Cerebellar cortex (tissue), 1 donor: Measurements from ENCODE around the gene NCKIPSD.

Experiments
- DNase-seq: peaks from one replicate; pipeline ENCODE4 v3.0.0-alpha.2; 2015; ENCODE audit warnings: low spot score

The NCKIPSD gene

DNA sequence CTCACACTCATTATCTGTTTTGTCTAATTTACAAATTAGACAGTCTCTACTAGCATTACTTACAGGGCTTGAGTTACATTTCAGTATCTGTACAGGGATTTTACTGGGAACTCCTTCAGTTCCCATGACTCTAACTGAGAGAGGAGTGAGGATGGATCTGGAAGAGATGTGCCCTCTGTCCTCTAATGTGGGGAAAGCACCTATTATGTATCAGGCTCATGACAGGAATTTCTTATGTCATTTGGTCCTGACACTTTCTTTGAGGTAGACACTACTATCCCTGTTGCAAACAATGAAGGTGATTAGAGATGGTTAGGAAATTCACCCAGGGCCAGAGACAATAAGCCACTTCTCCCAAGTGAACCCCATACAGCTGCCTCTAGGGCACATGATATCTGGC, 10.9 kb upstream of the NCKIPSD start:
- DNase-seq: no peak

DNA sequence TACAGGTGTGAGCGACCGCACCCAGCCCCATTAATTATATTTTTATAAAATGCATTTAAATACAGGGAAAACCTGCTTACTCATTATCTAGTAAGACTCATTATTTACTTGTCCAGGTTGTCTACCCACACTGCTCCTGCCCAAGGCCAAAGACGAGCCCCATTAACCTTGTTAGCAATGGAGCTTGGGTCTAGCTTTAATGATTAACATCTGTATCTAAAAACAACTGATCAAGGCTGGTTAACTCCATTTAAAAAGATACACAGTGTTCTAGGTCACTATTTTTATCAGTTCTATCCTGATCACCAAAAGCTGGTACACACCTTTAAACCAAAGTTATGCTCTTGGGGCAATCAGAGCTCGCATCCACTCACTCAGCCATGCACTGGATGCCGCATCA, 10.4 kb upstream of the NCKIPSD start:
- DNase-seq: no peak

DNA sequence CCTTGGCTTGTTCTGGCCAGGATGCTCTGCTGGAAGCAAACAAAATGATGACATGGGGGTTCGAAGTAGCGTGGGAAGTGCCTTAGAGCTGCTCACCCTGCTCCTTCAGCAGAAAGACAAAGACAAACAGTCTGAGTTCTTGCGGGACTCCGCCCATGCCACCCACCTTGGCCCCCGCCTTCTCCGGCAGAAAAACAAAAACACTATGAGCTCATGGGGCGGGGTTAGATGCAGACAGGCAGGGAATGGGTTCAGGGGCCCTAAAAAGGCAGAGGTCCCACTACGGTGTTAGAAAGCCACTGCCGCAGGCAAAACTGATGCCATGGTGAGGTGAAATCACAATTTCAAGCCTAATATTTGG, 9.7 kb upstream of the NCKIPSD start:
- DNase-seq: no peak

DNA sequence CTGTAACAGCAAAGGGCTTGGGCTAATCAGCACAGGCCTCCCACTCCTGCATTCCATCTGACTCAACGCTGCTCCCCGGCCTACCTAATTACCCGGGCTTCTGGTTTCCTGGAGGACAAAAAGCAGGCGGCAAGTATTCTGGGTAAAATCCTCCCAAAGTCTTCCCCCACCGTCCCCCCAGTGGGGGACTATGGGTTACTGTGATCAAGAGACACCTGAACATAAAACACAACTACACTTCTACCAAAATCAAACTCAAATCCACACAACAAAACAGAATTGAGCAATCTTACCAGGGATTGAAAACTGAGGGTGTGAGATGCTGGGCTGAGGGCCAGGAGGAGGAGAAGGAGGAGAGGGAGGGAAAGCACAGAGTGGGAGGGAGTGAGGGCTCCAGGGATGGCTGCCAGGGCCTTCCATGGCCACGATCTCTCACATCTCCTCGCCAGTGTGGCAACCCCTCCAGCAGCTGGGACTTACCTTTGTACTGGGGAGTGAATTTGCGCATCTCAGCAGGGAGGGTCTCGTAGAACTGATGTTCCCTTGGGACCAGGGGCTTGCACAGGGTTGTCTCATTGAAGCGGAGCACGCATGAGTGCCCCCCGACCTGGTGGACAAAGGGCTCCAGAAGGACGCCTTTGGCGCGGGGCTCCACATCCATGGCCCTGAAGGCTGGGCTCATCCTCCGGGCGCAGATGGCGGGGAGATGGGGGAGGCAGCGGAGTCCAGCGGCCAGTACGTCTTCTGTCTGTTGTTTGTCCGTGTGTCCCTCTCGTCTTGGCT, 9.1 kb upstream of the NCKIPSD start:
- DNase-seq: peak; percentile 74

DNA sequence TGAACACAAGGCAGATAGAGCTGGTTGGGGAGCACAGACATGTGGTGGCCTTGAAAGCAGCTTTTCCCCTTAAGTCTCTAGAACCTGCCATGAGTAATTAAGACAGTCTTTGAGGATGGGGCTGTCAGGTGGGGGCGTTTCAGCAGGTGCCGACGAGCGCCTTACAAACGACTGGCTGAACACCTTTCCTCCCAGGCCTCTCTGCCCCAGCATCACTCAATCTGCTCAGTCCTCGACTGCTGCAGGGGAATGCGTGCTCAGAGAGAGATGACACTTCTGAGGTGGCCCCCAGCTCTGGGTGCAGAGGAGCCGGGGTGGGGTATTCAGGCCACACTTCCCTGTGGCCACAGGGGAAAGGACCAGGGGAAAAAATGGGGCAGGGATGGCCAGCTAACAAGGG, 8.1 kb upstream of the NCKIPSD start:
- no peak for DNase-seq

DNA sequence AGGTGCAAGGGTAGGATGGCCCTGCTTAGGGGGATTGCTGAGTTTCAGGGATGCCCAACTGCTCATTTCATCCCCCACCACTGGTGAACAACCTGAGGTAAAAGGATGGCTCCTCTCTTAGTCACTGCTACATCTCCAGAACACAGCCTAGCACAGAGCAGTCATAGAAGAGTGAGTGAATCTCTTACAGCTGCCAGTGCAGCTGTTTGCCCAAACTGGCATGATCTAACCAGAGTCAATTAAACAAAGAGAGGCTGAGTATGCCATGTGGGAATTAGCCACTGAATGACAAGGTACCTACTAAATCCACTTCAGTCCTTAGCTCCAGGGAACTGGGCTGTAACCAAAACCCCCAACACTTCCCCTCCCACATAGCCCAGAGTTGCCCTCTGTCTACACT, 6.8 kb upstream of the NCKIPSD start:
- no peak for DNase-seq

DNA sequence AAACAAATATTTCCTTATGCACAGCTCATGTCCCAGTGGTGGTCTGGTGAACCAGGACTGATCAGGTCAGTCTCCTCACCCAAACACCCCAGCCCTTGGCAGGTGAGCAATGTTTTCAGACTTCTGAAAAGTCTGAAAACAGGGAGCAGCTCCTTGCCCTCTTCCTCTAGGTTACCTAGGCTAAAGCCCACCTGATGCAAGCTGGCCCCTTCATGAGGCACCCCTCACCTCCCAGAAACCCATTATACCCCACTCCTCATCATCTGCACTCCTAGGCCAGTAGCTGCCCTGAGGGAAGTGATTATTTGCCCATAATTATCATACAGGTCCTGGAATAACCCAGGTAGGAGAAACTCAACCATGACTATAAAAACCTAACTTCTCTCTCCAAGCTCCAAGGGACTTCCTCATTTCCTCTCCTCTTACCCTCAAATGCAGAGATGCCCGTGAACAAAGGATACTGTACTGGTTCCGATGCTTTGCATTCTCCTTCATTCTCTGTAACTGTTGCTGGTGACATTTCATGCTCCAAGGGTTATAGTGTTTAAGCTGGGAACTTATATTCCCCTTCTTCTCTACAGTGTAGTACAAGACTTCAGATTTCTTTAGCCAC, 5.2 kb upstream of the NCKIPSD start:
- no peak for DNase-seq

DNA sequence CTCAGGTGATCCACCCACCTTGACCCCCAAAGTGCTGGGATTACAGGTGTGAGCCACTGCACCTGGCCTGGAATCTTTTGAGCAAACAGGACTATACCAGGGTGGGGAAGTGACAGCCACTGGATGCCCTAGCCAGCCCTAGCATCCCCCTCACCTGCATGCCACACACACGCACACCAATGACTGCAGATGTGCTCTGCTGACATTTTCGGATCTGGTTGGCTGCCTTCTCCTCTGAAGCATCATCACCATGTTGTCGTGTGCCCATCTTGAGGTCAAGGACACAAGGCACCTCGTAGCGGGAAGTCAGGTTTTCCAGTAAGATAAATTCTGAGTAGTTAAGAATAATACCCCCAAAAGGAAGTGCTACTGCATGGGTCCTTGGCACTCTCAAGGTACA, 3.7 kb upstream of the NCKIPSD start:
- DNase-seq: no peak

DNA sequence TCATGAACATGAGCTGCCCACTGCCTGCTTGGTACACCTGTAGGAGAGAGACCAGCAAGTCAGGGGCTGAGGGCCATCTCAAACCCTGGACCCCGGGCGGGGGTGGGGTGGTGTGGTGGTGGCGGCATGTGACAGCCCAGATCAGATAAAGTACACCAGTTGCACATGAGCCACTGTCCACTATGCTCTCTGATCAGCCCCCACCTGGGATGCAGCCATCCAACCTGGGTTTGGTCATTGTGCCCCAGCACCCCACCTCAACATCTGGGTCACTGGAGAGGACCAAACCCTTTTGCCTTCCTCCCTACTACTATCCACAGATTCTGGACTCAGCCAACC, 3.0 kb upstream of the NCKIPSD start:
- DNase-seq: no peak

DNA sequence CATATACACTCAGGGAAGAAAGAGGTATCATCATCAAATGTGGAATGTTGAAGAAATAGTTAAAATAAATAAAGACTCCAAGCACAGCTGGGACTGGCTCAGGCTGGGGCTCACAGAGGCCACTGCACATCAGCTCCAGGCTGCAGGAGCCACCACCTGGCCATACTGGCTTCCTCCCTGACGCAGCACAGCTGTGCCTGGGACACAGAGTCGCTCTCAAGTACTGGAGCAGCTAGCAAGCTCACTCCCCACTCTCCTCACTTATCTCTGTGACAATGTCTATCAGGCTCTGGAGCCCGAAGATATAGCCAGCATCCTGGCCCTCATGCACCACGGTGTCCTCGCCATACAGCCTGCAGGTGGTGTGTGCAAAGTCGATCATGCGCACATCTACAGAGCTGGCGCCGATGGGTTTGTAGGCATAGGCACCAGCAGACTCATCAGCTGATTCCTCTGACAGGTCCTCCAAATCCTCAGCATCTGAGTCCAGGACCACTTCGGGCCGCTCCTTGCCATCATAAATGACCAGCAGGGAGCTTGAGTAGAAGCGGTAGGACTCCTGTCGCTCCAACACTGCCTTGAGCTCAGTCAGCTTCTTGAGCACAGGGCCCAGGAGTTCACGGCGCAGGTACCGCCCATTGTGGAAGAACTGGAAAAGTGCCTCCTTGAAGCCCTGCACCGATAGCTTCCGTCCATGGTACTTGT, 2.5 kb upstream of the NCKIPSD start:
- DNase-seq: peak; percentile 53

DNA sequence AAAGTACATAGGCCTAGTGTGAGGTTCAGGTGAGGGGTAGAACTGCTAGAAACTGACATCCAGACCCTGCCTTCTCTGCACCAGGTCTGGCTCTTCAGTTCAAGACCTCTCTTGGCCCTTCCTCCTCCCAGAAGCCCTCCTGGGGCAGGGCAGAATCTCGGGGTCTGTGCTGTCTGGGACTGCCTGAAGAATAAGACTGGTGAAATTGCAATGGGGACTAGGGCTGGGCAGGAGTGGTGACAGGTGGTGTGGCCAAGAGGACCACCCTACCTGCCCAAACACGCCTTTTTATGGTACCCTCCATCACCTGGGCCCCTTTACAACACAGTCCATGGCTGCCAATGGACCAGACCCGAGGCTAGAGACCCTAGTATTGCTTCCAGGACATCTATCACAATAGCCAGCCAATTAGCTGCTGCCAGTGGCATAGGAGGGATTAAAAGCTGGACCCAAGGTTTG, 1.5 kb upstream of the NCKIPSD start:
- DNase-seq: no peak

DNA sequence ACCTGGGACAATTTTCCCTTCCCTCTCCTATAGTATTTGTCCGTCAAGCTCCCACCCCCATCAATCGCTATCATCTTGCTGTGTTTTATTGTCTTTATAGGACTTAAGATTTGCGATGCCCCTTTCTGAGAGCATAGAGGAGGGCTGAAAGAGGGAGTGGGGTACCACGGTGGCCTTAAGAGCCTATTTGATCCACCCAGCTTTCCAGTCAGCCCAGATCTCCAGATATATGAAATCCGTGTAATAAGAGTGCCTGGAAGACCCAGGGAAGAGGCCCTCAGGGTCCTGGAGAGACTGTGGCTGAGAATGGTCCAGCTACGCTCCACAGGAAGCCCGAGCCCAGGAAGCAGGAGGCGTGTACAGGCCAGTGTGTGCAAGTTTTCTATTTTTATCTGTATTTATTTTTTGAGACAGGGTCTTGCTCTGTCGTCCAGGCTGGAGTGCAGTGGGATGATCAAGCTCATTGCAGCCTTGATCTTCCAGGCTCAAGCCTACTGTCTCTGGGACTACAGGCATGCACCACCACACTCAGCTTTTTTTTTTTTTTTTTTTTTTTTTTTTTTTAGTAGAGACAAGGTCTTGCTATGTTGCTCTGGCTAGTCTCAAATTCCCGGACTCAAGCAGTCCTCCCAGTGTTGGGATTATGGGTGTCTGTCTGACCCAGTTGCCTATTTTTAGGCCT, 964 bp upstream of the NCKIPSD start:
- DNase-seq: peak; percentile 47

DNA sequence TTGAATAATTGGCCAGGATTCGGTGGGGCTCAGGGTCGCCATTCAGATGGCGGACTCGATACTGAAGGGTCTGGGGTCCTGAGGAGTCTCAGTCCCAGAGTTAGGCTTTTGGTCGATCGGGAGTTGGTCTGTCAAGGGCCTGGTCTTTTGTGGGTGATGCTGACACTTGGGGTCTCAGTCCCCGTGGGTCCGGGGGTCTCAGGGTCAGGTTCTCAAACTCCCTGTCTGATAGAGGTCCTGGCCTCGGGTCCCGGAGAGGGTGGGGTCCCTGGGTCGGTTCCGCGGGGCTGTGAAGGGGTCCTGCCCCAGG, 467 bp downstream of the NCKIPSD start:
- DNase-seq: no peak

DNA sequence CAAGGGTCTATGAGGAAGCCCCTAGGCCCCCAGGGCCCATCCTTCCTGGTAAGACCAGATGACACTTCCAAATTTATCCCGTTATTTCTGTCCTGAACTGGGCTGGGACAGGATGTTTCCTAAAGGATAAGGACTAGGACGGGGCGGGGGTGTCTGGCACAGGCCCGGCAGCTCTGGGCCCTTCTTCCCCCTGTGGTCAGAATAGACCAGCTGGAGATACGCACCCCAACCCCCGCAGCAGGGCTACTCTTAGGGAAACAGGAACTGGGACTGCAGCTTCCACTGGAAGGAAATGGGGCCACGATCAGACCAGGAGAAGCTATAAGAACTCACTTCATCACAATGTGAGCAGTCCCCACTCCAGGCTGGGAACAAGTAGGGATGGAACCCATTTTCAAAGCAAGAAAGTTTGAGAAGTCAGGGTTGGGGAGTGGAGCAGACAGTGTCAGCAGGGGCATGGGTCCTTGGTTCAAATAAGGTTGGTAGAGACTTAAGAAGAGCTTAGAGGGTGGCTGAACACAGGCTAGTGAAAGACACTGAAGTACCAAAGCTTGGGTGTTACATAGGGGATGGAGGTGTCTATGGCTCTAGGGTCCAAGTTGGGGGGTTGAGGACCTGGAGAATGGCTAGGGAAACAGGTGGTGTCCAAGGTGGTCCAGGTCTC, 1.1 kb downstream of the NCKIPSD start:
- no peak for DNase-seq

DNA sequence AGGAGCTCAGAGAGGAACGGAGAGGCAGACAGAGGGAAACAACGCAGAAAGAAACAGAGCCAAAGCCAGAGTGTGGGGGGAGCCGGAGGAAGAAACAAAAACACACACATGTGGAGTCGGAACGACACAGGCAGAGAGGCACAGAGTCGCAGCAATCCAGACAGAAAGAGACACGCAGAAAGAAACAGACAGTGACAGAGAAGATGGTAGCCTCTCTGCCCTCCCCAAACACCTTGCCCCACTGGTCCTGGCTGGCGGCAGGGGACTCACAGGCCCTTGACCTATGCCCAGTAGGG, 1.7 kb downstream of the NCKIPSD start:
- DNase-seq: no peak

DNA sequence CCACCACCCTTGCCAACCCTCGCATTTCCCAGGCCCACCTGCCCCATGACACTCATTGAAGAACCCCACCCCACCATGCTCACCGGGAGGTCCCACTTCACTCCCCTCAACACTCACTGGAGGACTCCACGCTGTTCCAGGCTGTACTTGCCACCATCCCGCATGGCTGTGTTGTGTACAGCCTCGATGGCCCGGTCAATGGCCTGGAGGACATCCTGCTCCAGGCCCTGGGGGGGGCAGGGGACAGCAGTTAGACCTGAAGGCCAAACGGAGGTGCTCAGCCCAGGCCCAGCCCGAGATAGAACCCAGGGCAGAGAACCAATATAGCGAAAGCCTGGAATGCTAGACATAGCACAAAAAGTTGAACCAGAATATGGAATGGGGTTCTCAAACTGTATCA, 2.9 kb downstream of the NCKIPSD start:
- DNase-seq: no peak

DNA sequence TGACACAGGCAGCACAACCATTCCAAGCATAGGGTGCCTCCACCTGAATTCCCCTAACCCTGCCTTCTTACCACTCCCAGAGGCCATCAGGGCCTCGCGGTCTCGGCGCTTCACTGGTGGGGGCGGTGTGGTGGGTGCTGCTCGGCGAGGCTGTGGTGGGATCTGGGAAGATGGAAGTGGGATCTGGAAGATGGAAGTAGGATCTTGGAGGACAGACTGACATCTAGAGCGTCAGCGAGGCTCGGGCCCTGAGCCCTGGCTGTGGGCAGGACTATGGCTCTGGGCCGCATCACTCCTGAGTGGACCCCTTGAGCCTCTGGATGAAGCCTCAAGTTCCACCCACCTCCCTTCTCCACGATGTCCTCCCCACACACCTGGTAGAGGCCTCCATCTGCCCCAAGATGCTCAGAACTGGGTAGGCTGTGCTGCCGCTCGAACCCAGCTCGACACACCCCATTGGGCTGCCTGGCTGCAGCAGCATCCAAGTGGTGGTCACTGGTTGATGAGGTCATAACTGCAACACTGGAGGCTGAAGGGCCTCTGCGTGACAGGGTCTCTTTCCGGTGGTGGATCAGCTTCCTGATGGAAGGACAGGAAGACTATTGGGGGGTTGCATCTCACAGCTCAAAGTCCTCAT, 3.6 kb downstream of the NCKIPSD start:
- DNase-seq: no peak

DNA sequence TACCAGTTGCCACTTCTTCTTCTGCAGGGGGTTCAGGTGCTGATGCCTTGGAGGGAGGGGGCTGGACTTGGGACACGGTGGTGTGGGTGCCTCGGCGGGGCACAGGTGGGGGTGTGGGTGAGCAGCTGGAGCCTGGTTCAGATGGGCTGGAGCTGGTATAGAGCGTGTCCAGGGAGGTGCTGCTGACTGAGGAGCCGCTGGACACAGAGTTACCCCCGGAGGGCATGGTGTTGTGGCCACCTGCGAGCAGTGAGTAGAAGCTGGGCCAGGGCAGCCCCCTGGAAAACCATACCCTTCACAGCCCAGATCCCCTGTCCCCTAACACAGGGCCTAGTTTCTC, 4.2 kb downstream of the NCKIPSD start:
- no peak for DNase-seq

DNA sequence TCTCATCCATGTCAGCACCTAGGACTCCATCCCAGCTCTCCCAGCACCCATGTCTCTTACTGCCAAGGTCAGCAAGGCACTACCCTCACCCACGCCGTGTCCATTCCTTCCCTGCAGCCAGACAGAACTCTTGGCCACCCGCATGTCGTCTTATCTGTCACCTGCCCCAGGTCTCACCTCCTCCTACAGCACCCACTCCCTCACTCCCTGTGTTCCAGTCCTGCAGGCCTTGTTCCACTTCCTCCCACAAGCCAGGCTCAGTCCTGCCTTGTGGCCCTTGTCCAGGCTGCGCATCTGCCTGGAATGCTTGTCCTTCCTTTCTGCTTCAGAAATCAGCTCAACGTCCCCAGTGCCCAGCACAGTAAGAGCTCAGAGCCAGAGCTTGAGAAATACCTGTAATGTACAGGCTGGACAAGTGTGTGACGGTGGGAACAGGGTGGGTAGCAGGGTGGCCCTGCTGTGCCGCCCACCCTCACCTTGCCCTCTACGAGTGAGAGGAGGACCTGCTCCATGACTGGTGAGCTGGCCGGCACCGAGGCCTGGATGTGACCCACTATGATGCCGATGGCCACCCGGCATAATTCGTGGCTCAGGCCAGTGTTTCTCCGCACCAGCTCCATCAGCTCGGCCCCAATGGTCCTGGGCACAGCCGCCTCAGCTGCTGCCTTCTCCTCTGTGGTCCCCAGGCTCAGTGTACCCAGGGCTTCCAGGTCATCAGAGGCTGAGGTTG, 4.7 kb downstream of the NCKIPSD start:
- no peak for DNase-seq

DNA sequence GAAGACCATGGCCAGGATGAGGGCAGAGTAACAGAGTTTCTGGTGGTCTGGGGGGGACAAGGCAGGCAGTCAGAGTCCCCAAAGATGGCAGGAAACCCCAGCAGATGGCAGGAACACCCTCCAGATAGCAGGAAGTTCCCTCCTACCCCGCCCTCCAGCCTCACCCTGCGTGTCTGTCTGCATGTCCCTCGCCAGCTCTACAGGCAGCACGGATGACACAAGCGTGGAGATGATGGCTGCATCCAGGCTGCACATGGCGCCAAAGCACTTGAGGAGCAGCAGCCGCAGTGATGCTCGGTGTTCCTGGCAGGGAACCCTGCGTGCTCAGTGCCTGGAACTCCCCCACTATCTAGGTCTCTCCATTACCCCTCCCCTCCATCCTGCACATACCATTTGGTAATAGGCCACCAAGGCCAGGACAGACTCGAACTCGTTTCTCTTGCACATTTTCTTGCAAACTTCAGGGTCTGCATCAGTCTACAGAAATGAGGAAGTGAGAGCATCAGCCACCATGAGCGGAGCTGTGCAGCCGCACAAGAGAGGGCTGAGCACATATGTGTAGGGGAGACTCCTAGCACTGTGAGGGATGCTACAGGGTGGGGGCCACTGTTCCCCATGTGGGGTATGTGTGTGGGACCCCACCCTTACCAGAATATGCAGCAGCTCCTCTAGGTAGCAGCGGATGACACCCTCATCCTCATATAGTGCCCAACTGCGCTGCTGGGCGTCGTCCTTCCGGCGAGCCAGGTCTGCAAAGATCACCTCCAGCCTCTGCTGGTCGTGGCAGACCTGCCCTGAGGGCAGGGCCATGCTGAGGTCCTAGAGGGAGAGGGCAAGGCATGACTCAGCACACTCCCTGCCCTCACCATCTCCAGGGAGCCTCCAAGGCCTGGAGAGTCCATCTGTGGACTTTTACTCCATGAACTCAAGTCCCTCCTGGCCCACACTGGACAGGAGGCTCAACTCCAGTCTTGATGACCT, 6.0 kb downstream of the NCKIPSD start:
- DNase-seq: no peak
